Liver (tissue), 3 donors: ENCODE results near the gene CELF2.

Source experiments
- CTCF ChIP-seq: fragments of 150-350 bp; IDR thresholded peaks from 2 replicates; pipeline ENCODE4 v1.5.1; 2017; ENCODE audit warnings: improper control_type of control experiment, low read depth, low read length; ENCODE audit not compliant: missing input control
- EGR1 ChIP-seq, 2 donors: IDR thresholded peaks; 2 replicates each; pipeline ENCODE4 v1.6.1; 2016 to 2018; ENCODE audit warnings: antibody characterized with exemption in 2 of 2, low read depth in 2 of 2
- FOXA1 ChIP-seq: IDR thresholded peaks from 2 replicates; pipeline ENCODE4 v1.6.1; 2016; ENCODE audit warnings: antibody characterized with exemption
- GABPA ChIP-seq, 2 donors: IDR thresholded peaks in 1 of 2; conservative IDR thresholded peaks in 1 of 2; 2 replicates each; pipeline ENCODE4 v1.6.1; 2016; ENCODE audit warnings: antibody characterized with exemption in 2 of 2, mild to moderate bottlenecking in 1 of 2, moderate library complexity in 1 of 2
- JUND ChIP-seq, 2 donors: IDR thresholded peaks; 2 replicates each; pipeline ENCODE4 v1.6.1; 2016; ENCODE audit warnings: antibody characterized with exemption in 2 of 2
- NR2F2 ChIP-seq: IDR thresholded peaks from 2 replicates; pipeline ENCODE4 v1.6.1; 2016; ENCODE audit warnings: antibody characterized with exemption
- RAD21 ChIP-seq, 2 donors: IDR thresholded peaks; 2 replicates each; pipeline ENCODE4 v1.6.1; 2016; ENCODE audit warnings: antibody characterized with exemption in 2 of 2, mild to moderate bottlenecking in 2 of 2
- SP1 ChIP-seq: IDR thresholded peaks from 2 replicates; pipeline ENCODE4 v1.6.1; 2018; ENCODE audit warnings: antibody characterized with exemption, mild to moderate bottlenecking
- TAF1 ChIP-seq: conservative IDR thresholded peaks from 2 replicates; pipeline ENCODE4 v1.6.1; 2016; ENCODE audit warnings: antibody characterized with exemption, mild to moderate bottlenecking
- YY1 ChIP-seq: IDR thresholded peaks from 2 replicates; pipeline ENCODE4 v1.6.1; 2016; ENCODE audit warnings: antibody characterized with exemption, mild to moderate bottlenecking
- TF ChIP-seq, protein P1 (sequence below): IDR thresholded peaks from 2 replicates; pipeline ENCODE4 v1.6.1; 2016; ENCODE audit warnings: antibody characterized with exemption
- TF ChIP-seq, protein P2 (sequence below): IDR thresholded peaks from 2 replicates; pipeline ENCODE4 v1.6.1; 2016; ENCODE audit warnings: antibody characterized with exemption, mild to moderate bottlenecking
- TF ChIP-seq, protein P3 (sequence below): IDR thresholded peaks from 2 replicates; pipeline ENCODE4 v1.6.1; 2016; ENCODE audit warnings: antibody characterized with exemption
- donor health status: healthy.
- donor health status: healthy.

DNA sequence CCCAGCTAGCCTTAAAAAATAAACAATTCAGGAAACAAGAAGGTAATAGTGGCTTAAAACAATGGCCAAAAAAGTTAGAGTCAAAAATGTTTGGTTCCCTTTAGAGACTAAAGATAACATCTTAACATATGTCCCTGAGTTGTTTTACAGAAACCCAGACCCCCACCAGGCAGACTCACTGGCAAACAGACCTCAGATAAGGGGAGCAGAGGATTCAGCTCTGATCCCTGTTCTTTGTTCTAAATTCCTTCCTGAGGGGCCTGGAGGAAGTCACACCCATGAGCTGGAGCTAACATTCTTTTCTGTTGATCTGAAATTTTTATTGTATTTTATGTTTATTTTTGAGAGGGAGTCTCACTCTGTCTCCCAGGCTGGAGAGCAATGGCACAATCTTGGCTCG lies 346.6 kb downstream of the CELF2 start:
- TF ChIP-seq RAD21 (IDR thresholded peaks at IDR 0.05) (no peak), CTCF (no peak), SP1 (no peak), GABPA (IDR thresholded peaks at IDR 0.05 in 1 of 2, conservative IDR thresholded peaks at IDR 0.05 in 1 of 2) (no peak), EGR1 (IDR thresholded peaks at IDR 0.05; ENCODE audit: low read depth in 2 of 2) (no peak), JUND (IDR thresholded peaks at IDR 0.05) (no peak), TAF1 (no peak), YY1 (no peak), NR2F2 (no peak), FOXA1 (no peak)
- TF ChIP-seq, protein P1, sequence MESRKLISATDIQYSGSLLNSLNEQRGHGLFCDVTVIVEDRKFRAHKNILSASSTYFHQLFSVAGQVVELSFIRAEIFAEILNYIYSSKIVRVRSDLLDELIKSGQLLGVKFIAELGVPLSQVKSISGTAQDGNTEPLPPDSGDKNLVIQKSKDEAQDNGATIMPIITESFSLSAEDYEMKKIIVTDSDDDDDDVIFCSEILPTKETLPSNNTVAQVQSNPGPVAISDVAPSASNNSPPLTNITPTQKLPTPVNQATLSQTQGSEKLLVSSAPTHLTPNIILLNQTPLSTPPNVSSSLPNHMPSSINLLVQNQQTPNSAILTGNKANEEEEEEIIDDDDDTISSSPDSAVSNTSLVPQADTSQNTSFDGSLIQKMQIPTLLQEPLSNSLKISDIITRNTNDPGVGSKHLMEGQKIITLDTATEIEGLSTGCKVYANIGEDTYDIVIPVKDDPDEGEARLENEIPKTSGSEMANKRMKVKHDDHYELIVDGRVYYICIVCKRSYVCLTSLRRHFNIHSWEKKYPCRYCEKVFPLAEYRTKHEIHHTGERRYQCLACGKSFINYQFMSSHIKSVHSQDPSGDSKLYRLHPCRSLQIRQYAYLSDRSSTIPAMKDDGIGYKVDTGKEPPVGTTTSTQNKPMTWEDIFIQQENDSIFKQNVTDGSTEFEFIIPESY = no peak
- TF ChIP-seq, protein P2, sequence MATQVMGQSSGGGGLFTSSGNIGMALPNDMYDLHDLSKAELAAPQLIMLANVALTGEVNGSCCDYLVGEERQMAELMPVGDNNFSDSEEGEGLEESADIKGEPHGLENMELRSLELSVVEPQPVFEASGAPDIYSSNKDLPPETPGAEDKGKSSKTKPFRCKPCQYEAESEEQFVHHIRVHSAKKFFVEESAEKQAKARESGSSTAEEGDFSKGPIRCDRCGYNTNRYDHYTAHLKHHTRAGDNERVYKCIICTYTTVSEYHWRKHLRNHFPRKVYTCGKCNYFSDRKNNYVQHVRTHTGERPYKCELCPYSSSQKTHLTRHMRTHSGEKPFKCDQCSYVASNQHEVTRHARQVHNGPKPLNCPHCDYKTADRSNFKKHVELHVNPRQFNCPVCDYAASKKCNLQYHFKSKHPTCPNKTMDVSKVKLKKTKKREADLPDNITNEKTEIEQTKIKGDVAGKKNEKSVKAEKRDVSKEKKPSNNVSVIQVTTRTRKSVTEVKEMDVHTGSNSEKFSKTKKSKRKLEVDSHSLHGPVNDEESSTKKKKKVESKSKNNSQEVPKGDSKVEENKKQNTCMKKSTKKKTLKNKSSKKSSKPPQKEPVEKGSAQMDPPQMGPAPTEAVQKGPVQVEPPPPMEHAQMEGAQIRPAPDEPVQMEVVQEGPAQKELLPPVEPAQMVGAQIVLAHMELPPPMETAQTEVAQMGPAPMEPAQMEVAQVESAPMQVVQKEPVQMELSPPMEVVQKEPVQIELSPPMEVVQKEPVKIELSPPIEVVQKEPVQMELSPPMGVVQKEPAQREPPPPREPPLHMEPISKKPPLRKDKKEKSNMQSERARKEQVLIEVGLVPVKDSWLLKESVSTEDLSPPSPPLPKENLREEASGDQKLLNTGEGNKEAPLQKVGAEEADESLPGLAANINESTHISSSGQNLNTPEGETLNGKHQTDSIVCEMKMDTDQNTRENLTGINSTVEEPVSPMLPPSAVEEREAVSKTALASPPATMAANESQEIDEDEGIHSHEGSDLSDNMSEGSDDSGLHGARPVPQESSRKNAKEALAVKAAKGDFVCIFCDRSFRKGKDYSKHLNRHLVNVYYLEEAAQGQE = no peak
- TF ChIP-seq, protein P3, sequence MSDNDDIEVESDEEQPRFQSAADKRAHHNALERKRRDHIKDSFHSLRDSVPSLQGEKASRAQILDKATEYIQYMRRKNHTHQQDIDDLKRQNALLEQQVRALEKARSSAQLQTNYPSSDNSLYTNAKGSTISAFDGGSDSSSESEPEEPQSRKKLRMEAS = no peak
